ENCODE results near the gene MSH6.

GRCh38 chr2:47808614-47809013 lies 25.7 kb downstream of the MSH6 start:
- TF ChIP-seq ELF4 (IDR thresholded peaks at IDR 0.05) (no peak), BHLHE40 (IDR thresholded peaks at IDR 0.05; ENCODE audit: borderline replicate concordance) (no peak)

Data from HEK293T (cell line).